HUES48 (cell line): ENCODE results near the gene KRI1.

Experiments
- H3K27ac ChIP-seq: one replicate; pipeline ENCODE4 v1.7.0; 2013; ENCODE audit warnings: low read depth, low read length, inconsistent platforms
- H3K27me3 ChIP-seq: 2 replicates; pipeline ENCODE4 v1.6.1; 2013; ENCODE audit warnings: mild to moderate bottlenecking, low read length; ENCODE audit not compliant: control insufficient read depth, insufficient read depth
- H3K36me3 ChIP-seq: 2 replicates; pipeline ENCODE4 v1.6.1; 2013; ENCODE audit warnings: low read length; ENCODE audit not compliant: control insufficient read depth, insufficient read depth
- H3K4me1 ChIP-seq: 2 replicates; pipeline ENCODE4 v1.6.1; 2013; ENCODE audit warnings: mild to moderate bottlenecking, low read length; ENCODE audit not compliant: control insufficient read depth, insufficient read depth
- H3K4me3 ChIP-seq: 2 replicates; pipeline ENCODE4 v1.5.1; 2013; ENCODE audit warnings: mild to moderate bottlenecking, low read depth, low read length
- H3K9ac ChIP-seq: 2 replicates; pipeline ENCODE4 v1.6.1; 2013; ENCODE audit warnings: mild to moderate bottlenecking, low read depth, low read length, moderate library complexity
- H3K9me3 ChIP-seq: 2 replicates; pipeline ENCODE4 v1.6.1; 2013; ENCODE audit warnings: low read length; ENCODE audit not compliant: control insufficient read depth, insufficient read depth

Gene KRI1

GRCh38 chr19:10565567-10566407 is at the start of gene KRI1:
Gene KRI1 (minus strand): TSS chr19:10566010. CDS start chr19:10565999, 11 bp downstream.
- H3K36me3 ChIP-seq = peaks cover 17% of the 10 kb centered on the region
- peak within 1 kb of the TSS; percentile 75 for H3K9ac ChIP-seq
- peak within 1 kb of the TSS; percentile 83 for H3K4me3 ChIP-seq
- peaks cover 11% of the 10 kb centered on the region for H3K4me1 ChIP-seq
- no peaks in the 10 kb centered on the region for H3K9me3 ChIP-seq
- H3K27ac ChIP-seq = peak within 1 kb of the TSS; percentile 89
- peaks cover 13% of the 10 kb centered on the region for H3K27me3 ChIP-seq

GRCh38 chr19:10612499-10613119 is 46.8 kb upstream of the KRI1 start:
- no peak overlapping the region for H3K4me3 ChIP-seq
- no peak overlapping the region for H3K9ac ChIP-seq

GRCh38 chr19:10611907-10612306 is 46.1 kb upstream of the KRI1 start:
- H3K27ac ChIP-seq = no peak overlapping the region
- H3K27me3 ChIP-seq = no peaks in the 10 kb centered on the region
- H3K4me1 ChIP-seq = no peaks in the 10 kb centered on the region
- H3K9me3 ChIP-seq = no peaks in the 10 kb centered on the region
- no peak overlapping the region for H3K4me3 ChIP-seq
- H3K9ac ChIP-seq = no peak overlapping the region
- H3K36me3 ChIP-seq = no peaks in the 10 kb centered on the region

More at GRCh38 chr19:10612499-10613119, 46.8 kb upstream of the KRI1 start:
- H3K27me3 ChIP-seq = no peaks in the 10 kb centered on the region
- H3K9me3 ChIP-seq = no peaks in the 10 kb centered on the region
- H3K27ac ChIP-seq = no peak overlapping the region
- no peaks in the 10 kb centered on the region for H3K36me3 ChIP-seq
- H3K4me1 ChIP-seq = no peaks in the 10 kb centered on the region

GRCh38 chr19:10604460-10604980 is 38.7 kb upstream of the KRI1 start:
- Histone ChIP-seq H3K36me3 (no peaks in the 10 kb centered on the region), H3K4me3 (no peak overlapping the region), H3K9ac (no peak overlapping the region), H3K27ac (peak overlapping the region; percentile 90), H3K9me3 (no peaks in the 10 kb centered on the region), H3K4me1 (peaks cover 6% of the 10 kb centered on the region), H3K27me3 (no peaks in the 10 kb centered on the region)

GRCh38 chr19:10603873-10604459 is 38.2 kb upstream of the KRI1 start:
- H3K9ac ChIP-seq = no peak overlapping the region
- no peaks in the 10 kb centered on the region for H3K36me3 ChIP-seq
- no peaks in the 10 kb centered on the region for H3K9me3 ChIP-seq
- peaks cover 6% of the 10 kb centered on the region for H3K4me1 ChIP-seq
- no peaks in the 10 kb centered on the region for H3K27me3 ChIP-seq
- H3K4me3 ChIP-seq = no peak overlapping the region
- H3K27ac ChIP-seq = peak overlapping the region; percentile 90

- H3K36me3 ChIP-seq = no peaks in the 10 kb centered on the region
- H3K9ac ChIP-seq = peak overlapping the region; percentile 4; the same call in 1 of the 2 replicates
- H3K9me3 ChIP-seq = no peaks in the 10 kb centered on the region
- peak overlapping the region; percentile 90 for H3K27ac ChIP-seq
- H3K4me1 ChIP-seq = peaks cover 6% of the 10 kb centered on the region
- H3K27me3 ChIP-seq = no peaks in the 10 kb centered on the region
- peak overlapping the region; percentile 94 for H3K4me3 ChIP-seq
These were observed 37.5 kb upstream of the KRI1 start for GRCh38 chr19:10603084-10603872.

GRCh38 chr19:10602330-10603083 is 36.7 kb upstream of the KRI1 start:
- Histone ChIP-seq H3K9ac (peak overlapping the region; percentile 79; the same call in 1 of the 2 replicates), H3K27ac (peak overlapping the region; percentile 90), H3K9me3 (no peaks in the 10 kb centered on the region), H3K36me3 (no peaks in the 10 kb centered on the region), H3K4me1 (peaks cover 6% of the 10 kb centered on the region), H3K27me3 (no peaks in the 10 kb centered on the region), H3K4me3 (peak overlapping the region; percentile 94)

- Histone ChIP-seq H3K9ac (no peak overlapping the region), H3K4me1 (peaks cover 6% of the 10 kb centered on the region), H3K27me3 (no peaks in the 10 kb centered on the region), H3K36me3 (no peaks in the 10 kb centered on the region), H3K9me3 (no peaks in the 10 kb centered on the region), H3K4me3 (peak overlapping the region; percentile 34; the same call in 1 of the 2 replicates), H3K27ac (no peak overlapping the region)
These were observed 36.2 kb upstream of the KRI1 start for GRCh38 chr19:10601999-10602329.

GRCh38 chr19:10600149-10600548 is 34.3 kb upstream of the KRI1 start:
- no peaks in the 10 kb centered on the region for H3K36me3 ChIP-seq
- no peak overlapping the region for H3K9ac ChIP-seq

More at GRCh38 chr19:10600149-10600548, 34.3 kb upstream of the KRI1 start:
- no peaks in the 10 kb centered on the region for H3K27me3 ChIP-seq
- H3K4me1 ChIP-seq = peaks cover 6% of the 10 kb centered on the region
- H3K9me3 ChIP-seq = no peaks in the 10 kb centered on the region
- no peak overlapping the region for H3K27ac ChIP-seq
- no peak overlapping the region for H3K4me3 ChIP-seq
